ENCODE results near the gene PEX14.

The PEX14 gene

DNA sequence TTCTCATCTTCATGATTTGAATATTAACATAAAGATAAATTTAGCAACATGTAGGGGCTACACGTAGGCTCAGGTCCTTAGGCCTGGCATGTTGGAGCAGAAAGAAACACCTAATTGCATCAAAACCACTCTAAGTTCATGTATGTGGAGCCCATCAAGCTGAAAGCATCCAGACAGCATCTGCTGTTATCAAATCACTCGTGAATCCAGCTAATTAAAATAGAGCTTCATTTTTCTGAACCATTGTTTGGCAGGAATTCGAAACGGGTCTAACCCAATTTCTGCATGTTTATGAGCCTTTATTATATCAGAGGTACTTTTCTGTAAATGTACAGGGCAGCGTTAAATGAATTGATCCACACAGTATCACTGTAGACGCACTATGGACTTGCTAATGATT, 45.7 kb downstream of the PEX14 start:
- DNase-seq (ENCODE audit: low spot score): no peak

DNA sequence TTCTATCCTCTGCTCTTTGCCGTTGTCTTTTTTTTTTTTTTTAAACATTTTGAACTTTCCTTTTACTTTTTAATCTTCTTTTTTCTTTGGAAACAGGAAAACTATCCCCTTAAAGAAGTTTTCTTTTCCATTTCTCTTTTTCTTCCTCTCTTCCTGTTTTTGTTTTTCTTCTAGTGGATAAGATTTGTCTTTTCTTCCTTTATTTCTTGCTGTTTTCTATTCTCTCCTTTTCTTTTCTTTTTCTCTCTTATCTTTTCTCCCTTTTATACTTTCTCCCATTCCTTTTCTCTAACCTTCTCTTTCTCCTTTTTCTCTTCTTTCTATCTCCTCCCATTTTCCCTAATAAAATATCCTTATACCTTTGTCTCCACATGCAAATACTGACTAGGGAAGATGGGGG, 46.2 kb downstream of the PEX14 start:
- DNase-seq (ENCODE audit: low spot score): no peak

DNA sequence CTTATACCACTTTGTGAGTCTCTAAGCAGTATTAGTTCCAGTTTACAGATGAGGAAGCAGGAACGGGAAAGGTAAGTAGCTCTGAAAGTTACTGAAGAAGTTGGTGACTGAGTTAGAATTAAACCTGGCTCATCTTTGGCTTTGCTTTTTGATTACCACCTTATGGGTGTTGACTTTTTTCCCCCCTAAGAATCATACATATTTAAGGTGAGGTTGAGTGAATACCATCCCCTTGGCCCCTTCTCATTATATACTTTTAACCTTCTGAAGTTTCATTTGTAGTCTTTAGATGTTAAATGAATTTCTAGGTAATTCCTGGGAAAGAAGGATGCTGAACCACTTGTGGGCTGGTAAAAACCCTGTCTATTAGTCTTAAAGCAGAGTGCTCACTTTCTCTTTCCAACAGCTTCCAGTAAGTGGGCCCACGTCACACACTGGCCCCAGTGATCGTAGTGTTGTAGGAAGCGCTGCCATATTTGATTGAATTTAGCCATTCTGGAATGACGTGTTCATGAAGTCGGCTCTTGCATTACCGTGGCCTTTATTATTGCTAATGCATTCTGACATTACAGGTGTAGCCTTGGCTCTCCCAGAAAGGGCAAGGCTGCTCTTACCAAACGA, 46.9 kb downstream of the PEX14 start:
- no peak for DNase-seq (ENCODE audit: low spot score)

DNA sequence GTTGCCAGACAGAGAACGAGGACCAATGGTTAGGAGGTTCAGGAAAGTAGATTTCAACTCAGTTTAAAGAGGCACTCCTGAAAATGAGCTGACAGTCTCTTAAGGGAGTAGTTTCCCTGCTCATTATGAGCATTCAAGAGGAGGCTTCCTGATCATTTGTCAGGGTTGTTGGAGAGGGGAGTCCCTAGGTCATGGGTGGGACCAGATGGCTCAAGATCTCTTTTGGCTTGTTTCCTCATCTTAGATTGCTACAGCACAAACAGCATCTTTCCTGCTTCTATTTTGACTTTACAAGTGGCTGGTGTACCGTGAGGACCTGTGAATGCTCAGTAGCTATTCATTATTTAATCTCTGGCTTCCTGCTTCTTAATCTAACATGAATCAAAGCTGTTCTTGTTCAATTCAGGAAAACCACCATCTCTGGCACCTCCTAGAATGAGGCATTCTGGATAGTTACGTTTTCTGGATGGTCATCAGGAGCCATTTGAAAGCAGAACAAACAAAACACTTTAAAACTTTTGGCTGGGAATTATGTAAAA, 47.6 kb downstream of the PEX14 start:
- DNase-seq (ENCODE audit: low spot score): no peak

DNA sequence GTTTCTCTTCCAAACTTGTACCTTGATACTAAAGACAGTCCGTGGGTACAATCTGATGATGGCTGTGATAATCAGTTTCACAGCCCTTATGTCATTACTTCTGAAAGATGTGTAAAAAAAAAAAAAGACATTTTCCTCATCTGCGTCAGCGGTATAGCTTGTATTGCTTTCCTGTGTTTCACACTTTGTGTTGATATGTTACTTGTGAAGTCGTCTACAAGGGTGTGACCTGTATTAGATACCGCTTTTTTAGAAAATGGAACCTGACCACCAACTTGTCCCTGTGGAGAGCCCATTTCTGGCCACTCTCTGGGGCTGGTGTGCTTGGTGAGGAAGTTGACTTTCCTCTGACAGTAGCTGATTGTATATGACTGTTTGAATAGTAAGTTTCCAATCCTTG, 50.5 kb downstream of the PEX14 start:
- no peak for DNase-seq (ENCODE audit: low spot score)

DNA sequence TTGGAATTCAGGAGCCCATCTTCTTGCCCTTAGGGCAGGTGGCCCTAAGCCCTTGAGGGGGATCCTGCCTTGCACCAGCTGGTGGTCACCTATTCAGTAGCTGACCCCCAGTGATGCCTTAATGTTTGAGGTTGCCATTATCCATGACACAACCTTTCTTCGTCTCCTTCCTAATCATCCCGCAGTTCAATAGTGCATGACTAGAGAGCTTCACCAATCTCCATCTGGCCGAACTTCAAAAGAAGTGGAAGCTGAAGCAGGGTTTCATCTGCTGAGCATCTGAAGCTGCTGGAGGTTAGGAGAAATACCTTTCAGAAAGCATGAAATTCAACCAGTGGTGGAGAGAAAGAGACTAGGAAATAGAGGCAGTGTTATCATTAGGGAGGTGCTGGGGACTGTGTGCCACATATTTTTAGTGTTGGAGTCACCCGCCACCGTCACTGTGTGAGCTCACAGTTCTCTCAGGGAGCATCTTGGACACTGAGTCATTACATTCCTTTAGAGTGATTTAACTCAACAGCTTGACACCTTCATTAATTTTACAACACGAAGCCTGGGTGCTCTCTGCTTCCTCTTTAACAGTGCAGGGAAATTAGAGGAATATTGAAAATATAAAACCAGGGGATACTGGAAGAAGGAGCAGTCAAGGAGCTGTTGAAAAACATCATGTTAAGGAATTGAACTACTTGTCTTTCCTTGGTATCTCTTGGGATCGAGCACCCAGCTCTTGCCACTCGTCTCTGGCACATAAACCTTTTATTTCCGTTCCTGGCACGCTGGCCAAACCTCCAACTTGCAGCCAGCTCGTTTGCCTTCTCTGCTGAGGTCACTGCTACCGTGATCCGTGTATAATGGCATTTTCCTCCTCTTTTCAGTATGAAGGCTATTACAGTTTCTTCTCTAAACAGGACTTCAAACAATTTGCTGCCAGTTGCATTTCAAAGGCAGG, 53.6 kb downstream of the PEX14 start:
- no peak for DNase-seq (ENCODE audit: low spot score)

DNA sequence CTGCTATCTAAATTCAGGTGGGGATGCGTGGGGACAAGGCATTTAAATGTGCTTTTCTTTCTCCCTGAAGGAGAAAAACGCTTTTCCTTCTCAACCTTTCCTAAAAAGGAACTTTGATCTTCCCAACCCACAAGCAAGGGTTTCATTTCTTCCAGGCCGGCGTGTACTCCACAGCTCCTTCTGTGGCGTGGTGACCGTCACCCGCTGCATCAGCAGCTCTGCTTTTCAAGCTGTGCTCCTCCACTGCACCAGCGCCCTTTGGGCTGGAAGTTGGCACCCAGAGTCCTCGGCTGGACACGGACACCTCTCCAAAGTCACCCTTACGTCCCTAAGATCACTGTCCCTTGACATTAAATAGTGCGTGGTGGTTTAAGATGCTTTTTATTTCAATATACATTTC, 54.3 kb downstream of the PEX14 start:
- DNase-seq (ENCODE audit: low spot score): no peak

DNA sequence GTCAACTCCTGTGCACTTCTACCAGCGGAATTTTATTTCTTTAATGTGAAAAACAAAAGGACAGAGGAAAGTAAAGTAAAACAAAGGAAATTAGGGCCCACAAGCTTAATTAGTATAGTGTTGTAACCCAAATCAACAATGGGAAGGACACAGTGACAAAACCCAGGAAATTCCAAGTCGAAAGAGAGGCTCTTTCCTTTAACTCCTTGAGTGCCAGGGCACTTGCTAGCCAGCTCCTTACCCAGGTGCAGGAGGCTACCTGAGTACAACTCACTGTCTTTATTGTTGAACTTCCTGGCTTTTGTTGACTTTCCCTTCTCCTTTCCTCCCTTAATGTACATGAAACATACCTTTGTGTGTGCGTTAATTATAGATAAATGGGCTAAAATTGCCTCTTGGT, 55.0 kb downstream of the PEX14 start:
- DNase-seq (ENCODE audit: low spot score): no peak

DNA sequence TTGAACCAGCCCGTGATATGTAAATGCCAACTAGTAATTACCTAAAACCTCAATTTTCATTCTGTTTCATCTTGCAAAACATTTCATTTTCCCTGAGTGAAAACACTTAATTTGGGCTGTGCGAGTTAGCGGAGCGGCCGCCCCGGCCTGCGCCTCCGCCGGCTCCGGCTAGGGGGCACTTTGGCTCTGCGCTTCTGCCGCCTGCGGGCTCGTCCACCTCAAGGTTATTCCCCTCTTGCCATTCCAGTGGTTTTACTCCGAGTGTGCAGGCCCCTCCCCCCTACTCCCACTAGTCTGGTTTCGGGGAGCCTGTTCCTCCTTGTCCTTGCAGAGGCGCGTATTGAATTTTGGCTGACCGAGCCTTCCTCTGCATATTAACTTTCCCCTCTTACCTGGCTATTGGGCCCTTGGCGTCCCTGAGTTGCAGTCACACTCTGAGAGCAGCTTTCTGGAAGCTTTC, 55.6 kb downstream of the PEX14 start:
- no peak for DNase-seq (ENCODE audit: low spot score)

DNA sequence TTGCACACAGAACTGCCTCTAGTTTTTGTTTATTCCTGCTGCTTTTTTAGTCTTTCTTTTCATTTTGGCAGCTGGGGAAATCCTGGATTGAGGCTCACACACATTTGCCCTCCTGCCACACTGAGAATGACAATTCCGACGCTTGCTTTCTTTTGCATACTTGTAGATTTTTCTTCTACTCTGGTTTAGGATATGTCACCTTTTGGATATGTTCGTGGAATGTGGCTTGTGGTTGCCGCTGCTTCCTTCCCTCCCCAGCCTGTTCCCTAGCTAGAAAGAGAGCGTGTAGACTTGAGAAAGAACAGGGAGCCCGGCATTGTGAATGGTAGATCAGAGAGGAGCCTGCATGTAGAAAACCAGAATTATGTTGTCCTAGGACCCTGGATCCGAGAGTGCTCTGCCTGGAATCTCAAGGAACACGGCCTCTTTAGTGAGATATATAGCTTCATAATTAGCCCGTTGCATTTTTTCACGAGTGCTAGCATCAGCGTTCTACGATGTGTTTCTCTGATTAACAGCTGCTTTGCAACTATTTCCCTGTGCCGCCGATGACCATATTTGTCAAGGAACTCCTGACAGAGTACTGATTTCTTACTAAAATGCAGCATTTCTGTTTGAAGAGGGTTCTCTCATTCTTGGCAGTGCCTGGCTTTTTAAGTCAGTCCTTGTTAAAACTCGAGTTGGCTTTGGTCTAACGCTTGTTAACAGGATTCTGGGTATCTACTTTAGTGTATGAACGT, 56.2 kb downstream of the PEX14 start:
- DNase-seq (ENCODE audit: low spot score): no peak

DNA sequence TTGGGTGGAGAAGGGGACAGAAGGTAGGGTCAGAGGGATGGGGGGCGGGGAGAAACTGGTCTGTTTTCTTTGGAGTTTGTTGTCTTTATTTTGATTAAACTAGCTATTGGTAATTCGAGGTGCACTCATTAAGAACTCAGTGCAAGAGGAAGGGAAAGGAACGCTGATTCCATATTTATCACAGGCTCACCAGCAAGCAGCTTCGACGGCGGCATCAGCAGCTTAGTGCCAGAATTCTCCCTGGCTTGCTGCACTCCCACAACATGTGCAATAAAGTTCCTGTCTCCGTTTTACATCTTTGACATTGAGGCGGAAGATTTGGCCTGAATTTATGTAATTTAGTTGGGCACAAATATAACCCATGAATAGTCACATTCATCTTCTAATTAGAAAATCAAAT, 57.6 kb downstream of the PEX14 start:
- DNase-seq (ENCODE audit: low spot score): no peak

DNA sequence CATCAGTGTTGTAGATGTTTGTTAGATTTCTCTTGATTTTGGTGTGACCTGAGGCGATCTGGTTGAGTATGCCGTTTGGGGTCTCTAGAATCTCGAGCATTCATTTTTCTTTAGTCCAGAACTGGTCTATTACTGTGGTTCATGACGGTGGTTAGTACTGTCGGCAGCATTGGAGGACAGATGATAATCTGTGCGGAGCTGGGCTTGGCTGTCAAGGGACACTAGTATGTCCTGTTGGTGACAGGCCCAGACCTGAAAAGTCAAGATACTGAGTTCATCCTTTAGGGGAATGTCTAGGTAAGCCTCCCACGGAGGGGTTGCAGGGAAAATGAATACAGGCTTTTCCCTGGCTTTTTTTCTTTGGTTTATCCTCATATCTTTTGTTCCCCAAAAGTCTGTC, 59.8 kb downstream of the PEX14 start:
- DNase-seq (ENCODE audit: low spot score): no peak

DNA sequence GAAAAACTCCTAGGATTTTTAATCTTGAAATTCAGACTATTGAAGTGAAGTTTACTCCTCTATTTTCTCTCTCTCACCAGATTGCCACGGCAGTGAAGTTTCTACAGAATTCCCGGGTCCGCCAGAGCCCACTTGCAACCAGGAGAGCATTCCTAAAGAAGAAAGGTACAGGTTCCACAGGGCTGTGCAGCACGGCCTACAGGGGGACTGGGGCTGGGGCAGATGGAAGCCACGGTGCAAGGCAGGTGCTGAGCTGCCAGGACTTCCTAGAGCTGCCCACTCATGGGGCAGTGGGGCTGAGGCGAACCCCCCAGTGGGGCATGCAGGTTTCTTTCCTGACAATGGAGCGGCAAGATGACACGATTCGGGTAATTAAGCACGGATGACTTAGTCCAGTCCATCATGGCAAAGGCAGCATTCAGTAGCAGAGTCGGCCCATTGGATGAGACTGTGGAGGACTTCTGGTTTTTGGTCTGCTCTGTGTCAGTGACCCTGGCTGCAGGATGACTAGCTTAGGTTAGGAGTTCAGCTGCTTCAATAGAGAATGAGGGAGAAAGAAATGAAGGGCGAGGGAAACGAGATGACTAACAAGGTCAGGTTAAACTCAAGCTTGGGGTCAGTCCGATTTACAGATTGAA, 61.5 kb downstream of the PEX14 start:
- no peak for DNase-seq (ENCODE audit: low spot score)

DNA sequence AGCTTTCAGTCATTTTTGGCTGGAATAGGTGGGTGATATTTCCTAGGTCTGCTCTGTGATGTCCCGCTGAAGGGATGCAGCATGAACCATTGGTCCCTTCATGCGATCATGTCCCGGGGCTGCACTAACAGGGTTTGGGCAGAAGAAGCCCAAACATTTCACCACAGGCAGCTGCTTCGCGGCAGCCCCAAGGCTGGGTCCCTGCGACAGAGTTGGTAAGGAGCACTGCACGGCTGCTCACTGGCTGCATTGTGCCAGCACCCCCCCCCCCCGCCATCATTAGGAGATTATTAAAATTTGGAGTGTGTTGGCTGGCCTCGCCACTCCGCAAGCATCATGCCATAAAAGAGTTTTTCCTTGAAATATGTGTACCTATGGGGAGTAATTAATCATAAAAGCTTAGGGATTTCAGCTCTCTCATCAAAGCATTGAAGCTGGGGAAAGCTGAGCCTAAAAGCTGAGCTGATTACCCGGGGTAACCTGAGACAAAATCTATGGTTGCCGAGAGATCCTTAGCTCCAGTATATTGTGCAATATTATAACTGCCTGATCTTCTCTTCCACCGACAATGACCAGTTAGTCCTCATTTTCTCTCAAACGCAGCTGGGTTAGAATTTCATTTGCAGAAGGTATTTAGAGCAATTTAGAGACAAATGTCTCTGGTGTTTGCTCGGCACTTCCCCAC, 62.5 kb downstream of the PEX14 start:
- no peak for DNase-seq (ENCODE audit: low spot score)

DNA sequence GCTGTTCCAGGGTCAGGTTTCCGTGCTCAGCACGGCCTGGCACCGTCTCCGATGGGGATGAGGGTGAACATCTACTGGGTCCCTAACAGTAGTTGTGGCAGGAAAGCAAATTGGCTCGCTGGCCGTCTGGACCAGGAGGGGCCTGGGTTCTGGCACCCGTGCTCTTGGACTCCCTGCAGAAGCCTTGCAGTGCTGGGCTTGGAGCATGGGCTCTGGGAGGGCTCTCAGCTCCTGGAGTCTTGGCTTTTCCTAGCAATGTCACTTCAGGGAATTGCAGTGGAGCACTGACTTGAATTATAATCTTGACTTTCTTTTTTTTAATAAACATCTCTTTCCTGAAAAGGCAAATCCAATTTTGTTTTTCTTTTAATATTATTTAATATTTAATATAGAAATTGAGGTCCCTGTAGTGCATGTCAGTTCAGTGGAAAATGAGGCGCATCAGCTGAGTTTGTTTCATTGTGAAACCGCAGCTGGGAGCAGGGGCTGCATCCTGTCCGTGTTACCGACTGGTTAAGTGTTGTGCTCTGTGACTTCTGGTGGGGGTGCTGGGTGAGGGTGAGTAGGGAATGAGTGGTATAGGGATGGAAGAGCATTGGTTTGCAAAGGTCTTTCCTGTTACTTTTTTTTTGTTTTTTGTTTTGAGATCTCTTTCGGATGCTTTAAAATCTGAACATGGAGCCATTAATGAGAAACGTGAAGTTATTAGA, 64.1 kb downstream of the PEX14 start:
- peak; percentile 24 for DNase-seq (ENCODE audit: low spot score)

DNA sequence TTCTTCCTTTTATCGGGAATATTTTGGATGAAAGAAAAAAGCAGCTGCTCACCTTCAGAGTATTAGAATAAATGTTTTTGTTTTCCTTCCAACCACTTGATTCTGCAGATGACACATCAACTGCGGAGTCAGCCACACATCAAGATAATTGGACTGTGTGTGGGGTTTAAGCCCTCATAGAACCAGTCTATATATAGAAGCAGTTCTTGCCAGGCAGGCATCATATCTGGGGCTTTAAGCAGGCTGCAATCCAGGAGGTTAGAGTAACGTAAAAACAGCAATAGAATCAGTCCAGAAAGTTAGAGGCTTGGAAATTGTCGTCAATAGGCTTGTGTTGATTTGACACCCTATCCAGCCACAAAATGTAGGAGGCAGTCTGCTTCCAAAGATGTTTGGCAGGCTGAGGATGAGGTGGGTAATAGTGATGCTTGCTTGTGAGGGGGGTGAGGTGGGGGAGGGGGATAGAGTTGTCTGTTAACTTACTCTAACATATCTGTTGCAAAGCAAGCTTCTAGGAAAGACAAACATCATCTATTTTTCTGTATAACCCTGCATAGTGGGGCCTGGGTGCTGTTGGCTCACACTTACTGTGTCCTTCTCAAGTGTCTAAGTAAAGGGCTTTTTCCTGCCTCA, 64.8 kb downstream of the PEX14 start:
- DNase-seq (ENCODE audit: low spot score): no peak

DNA sequence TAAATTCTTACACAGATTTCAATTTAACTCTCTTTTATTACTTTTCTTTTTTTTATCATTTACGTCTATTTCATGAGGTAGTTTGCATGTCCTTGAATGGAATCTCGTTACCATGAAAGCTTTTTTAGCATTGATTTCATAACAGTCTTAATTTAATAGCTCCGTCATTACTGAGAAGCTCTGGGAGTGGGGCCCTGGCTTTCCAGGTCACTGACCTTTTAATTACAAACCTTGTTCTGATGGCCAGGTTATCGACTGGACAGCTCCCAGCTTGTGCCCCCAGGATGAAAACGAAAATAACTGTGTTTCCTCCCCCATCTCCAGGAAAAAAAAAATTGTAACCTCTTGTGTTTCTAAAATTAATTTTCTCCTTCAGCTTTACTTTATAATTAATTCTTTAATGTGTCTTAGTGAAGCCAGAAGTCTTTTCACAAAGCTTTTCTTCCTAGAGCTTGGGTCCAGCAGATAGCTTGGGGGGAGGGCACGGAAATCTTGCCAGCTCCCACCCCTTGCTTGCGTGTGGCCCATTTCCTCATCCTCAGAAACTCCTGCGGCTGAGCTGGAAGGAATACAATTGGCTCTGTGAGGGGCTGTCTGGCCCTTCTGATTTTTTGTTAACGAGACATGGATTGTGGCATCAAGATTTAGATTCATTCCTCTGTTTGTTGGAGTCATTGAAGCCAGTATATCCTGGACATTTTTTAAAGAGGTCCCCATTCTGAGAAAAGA, 65.7 kb downstream of the PEX14 start:
- DNase-seq (ENCODE audit: low spot score): no peak

DNA sequence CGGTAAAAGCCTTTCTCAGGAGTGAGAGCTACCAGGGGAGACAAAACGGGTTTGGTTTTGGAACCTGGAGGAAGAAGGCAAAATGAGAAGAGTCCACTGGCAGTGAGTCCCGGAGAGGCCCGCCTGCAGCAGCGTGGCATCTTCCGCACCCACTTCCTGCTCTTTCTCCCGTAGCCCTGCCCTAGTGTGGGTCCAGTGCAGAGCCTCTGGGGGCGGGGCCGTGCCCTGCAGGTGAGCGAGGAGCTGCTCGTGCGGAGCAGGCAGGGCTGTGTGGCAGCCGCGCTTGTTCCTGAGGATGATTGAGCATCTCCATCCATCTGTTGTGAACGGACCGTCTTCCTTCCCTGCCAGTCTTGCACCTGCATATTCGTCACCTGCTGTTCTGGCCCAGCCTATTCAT, 66.5 kb downstream of the PEX14 start:
- DNase-seq (ENCODE audit: low spot score): no peak

DNA sequence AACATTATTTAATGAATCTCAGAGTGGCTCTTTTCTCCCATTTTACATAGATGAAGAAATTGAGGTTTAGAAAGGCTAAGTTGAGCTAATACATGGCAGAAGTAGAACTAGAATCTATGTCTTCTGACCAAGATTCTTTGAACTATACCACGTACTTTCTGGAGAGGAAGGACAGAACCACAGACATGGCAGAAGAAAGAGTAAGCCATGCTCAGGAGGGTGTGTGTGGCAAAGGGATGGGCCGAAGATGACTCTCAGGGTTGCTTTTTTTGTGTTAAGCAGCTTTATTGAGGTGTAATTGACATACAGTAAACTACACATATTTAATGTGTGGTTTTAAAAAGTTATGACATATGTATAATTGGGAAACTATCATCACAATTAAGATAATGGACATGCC, 69.5 kb downstream of the PEX14 start:
- no peak for DNase-seq (ENCODE audit: low spot score)

DNA sequence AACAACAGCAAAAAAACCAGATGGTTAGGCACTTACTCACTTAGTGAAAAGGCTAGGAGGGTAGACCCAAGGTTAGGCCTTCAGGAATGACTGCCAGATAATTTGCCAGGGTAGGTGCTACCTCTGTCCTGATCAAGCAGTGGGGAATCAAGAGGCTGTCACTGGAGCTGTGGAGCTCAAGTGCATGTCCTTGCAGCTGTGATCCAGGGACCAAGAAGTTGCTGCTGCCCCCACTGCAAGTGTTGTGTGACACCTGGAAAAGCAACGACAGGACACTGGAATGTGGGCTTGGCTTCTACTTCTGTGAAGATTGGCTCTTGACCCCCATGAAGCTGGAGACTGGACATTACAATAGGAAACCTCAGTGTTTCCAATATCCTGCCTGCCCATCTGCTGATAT, 72.1 kb downstream of the PEX14 start:
- no peak for DNase-seq (ENCODE audit: low spot score)

Measured in globus pallidus (tissue), 1 donor.